Gastroesophageal sphincter (tissue), 4 donors: ENCODE measurements around the gene CARD11. TPM values are rescaled to one million over a fixed set of nuclear protein-coding genes. Genes with fewer than 3 reads are reported as not detected.

Experiments
- ATAC-seq: fragments of 150-250 bp; one replicate; pipeline ENCODE4 v1.9.1; 2016; ENCODE audit warnings: mild to moderate bottlenecking, moderate library complexity
- H3K27ac ChIP-seq, 4 donors: fragments of 200-600 bp; sonication (generic) in 3 of 4; 1 replicate in 3 of 4; 2 replicates in 1 of 4; pipeline ENCODE4 v1.5.1; 2016 to 2019
- H3K27me3 ChIP-seq: fragments of 200-600 bp; sonication (generic); one replicate; pipeline ENCODE4 v1.5.1; 2019
- H3K36me3 ChIP-seq, 2 donors: fragments of 200-600 bp; sonication (generic); one replicate each; pipeline ENCODE4 v1.5.1; 2019; ENCODE audit warnings: control low read depth in 1 of 2
- H3K4me1 ChIP-seq, 3 donors: fragments of 200-600 bp; sonication (generic); 1 replicate in 2 of 3; 2 replicates in 1 of 3; pipeline ENCODE4 v1.5.1; 2016 to 2019; ENCODE audit warnings: control low read depth in 2 of 3
- H3K4me3 ChIP-seq, 2 donors: fragments of 200-600 bp; sonication (generic); one replicate each; pipeline ENCODE4 v1.5.1; 2019; ENCODE audit warnings: mild to moderate bottlenecking in 1 of 2, moderate library complexity in 1 of 2
- H3K9me3 ChIP-seq, 3 donors: fragments of 200-600 bp; sonication (generic); one replicate each; pipeline ENCODE4 v1.5.1; 2017 to 2019; ENCODE audit warnings: control low read depth in 2 of 3
- EP300 ChIP-seq: sonication (generic); formaldehyde crosslinking; IDR thresholded peaks from one replicate; pipeline ENCODE4 v1.6.1; 2017; ENCODE audit warnings: antibody characterized with exemption, mild to moderate bottlenecking
- POLR2A ChIP-seq, 2 donors: fragments of 450-650 bp; IDR thresholded peaks; one replicate each; pipeline ENCODE4 v1.6.1; 2017; ENCODE audit warnings: antibody characterized with exemption in 2 of 2, mild to moderate bottlenecking in 2 of 2, moderate library complexity in 1 of 2
- POLR2AphosphoS5 ChIP-seq: sonication (generic); formaldehyde crosslinking; IDR thresholded peaks from one replicate; pipeline ENCODE4 v1.6.1; 2017; ENCODE audit warnings: antibody characterized with exemption
- WGBS, 2 donors: methylation state at CpG; one replicate each; pipeline ENCODE4 v1.1.5; 2018; ENCODE audit warnings: low coverage in 1 of 2; 5-methylcytosine and 5-hydroxymethylcytosine counted together
- total RNA-seq, 4 donors: library from RNA; depleted of rRNA; stranded (reverse); fragments of >200 nt; gene quantifications; one replicate each; pipeline ENCODE4 v1.1.0, GENCODE V29; 2016
- TF ChIP-seq, protein P1 (sequence below), 4 experiments: fragments of 200-600 bp in 2 of 4; fragments of 450-650 bp in 2 of 4; sonication (generic) in 1 of 4; IDR thresholded peaks; one replicate each; pipeline ENCODE4 v1.5.1; 2017 to 2019; ENCODE audit warnings: antibody characterized with exemption in 4 of 4, mild to moderate bottlenecking in 2 of 4, moderate library complexity in 2 of 4

CARD11 gene
- total RNA-seq, 4 donors from 2014 or later: 0.27 to 0.67 (median 0.45) TPM

DNA sequence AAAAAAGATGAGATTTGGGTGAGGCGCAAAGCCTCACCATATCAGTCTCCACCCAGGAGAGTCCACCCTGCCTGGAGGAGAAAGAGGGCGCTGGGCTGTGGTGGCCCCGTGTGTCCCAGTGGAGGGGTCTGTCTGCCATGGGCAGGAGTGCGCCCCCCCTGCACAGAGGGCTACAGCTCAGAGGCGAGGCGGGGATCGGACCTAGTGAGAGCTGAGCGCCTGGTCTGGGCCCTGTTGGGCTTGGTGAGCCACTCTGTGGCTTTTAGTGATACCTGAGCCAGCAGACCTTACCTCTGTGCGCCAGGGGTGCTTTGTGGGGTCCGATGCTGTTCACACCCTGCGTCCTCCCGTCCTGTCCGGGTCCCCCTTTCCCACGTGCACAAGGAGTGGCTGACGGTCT lies 173.7 kb downstream of the CARD11 start:
- H3K36me3 ChIP-seq: no peaks in the 10 kb centered on the region
- WGBS, 2 donors: 70 to 75% methylated on average over 2 to 8 of the region's 15 CpGs
- H3K4me3 ChIP-seq: peak overlapping the region in 1 of 2 donors; percentile 32
- no peak for ATAC-seq
- H3K27ac ChIP-seq: peak overlapping the region in 2 of 4 donors; percentile 51 to 62
- no peaks in the 10 kb centered on the region for H3K9me3 ChIP-seq
- H3K27me3 ChIP-seq: no peaks in the 10 kb centered on the region
- H3K4me1 ChIP-seq: peaks cover 0 to 17% (median 0%) of the 10 kb centered on the region in 3 donors
- TF ChIP-seq EP300 (no peak), POLR2A (IDR thresholded peaks at IDR 0.05) (no peak), POLR2AphosphoS5 (no peak)
- TF ChIP-seq, protein P1, sequence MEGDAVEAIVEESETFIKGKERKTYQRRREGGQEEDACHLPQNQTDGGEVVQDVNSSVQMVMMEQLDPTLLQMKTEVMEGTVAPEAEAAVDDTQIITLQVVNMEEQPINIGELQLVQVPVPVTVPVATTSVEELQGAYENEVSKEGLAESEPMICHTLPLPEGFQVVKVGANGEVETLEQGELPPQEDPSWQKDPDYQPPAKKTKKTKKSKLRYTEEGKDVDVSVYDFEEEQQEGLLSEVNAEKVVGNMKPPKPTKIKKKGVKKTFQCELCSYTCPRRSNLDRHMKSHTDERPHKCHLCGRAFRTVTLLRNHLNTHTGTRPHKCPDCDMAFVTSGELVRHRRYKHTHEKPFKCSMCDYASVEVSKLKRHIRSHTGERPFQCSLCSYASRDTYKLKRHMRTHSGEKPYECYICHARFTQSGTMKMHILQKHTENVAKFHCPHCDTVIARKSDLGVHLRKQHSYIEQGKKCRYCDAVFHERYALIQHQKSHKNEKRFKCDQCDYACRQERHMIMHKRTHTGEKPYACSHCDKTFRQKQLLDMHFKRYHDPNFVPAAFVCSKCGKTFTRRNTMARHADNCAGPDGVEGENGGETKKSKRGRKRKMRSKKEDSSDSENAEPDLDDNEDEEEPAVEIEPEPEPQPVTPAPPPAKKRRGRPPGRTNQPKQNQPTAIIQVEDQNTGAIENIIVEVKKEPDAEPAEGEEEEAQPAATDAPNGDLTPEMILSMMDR (IDR thresholded peaks at IDR 0.05): no peak

DNA sequence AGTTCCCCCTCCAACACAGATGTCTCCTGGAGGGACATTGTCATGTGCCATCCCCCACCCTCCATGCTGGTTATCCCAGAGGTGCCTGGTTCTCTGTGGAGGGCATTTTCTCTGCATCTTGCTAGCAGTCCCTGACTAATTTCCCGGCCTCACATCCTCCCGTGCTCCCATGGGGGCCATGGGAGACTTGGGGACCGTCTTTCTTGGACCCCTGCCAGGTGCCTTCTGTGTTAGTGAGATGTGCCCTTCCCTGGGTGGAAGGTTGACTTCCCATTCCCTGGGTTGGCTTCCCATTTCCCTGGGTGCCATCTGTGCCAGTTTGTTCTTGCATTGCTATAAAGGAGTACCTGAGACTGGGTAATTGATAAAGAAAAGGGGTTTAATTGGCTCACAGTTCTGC lies 177.1 kb downstream of the CARD11 start:
- Histone ChIP-seq H3K27me3 (no peaks in the 10 kb centered on the region), H3K9me3 (no peaks in the 10 kb centered on the region), H3K4me3 (no peak overlapping the region), H3K4me1 (peaks cover 0 to 43% (median 15%) of the 10 kb centered on the region in 3 donors), H3K36me3 (no peaks in the 10 kb centered on the region), H3K27ac (no peak overlapping the region)
- TF ChIP-seq EP300 (no peak), POLR2AphosphoS5 (no peak), POLR2A (IDR thresholded peaks at IDR 0.05) (no peak)
- TF ChIP-seq, protein P1 (IDR thresholded peaks at IDR 0.05): no peak
- WGBS, 2 donors: no CpG with 5 or more reads among the region's 3 CpGs
- ATAC-seq: no peak

DNA sequence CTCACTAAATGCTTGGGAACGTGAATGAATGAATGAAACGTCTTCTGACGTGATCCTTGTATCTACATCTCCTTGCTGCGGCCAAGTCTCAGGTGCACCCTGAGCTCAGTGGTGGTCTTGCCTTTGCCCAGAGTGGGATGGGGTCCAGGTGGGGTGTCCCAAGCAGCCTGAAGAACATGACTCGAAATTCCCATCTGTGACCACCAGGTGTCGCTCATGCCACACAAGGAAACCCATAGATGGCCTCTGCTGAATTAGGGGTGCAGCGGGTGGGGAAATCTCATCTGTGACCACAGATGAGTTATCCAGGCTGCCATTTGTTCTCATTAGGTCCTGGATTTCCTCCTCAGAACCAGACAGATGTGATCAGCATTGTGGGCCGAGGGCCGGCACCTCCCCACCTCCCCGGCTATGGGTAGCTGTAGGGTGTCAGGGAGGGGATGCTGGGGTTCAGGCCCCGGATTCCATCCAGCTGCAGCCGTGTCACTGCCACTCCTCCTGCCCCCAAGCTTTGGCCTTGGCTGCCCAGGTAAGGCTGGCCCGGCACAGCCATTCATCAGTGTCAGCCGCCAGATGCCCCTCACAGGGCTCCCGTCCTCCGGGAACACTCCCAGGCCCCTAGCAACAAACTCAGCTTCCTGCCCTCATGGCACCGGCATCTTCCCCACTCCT lies 178.5 kb downstream of the CARD11 start:
- no peaks in the 10 kb centered on the region for H3K9me3 ChIP-seq
- H3K4me3 ChIP-seq: no peak overlapping the region
- H3K4me1 ChIP-seq: peaks cover 0 to 35% (median 15%) of the 10 kb centered on the region in 3 donors
- no peaks in the 10 kb centered on the region for H3K36me3 ChIP-seq
- ATAC-seq: no peak
- 44 to 53% methylated on average over 3 of the region's 17 CpGs for WGBS, 2 donors
- peak overlapping the region in 2 of 4 donors; percentile 82 to 84 for H3K27ac ChIP-seq
- no peaks in the 10 kb centered on the region for H3K27me3 ChIP-seq
- TF ChIP-seq, protein P1 (IDR thresholded peaks at IDR 0.05): peak in 3 of 4 experiments; percentile 81 to 90 (median 84)
- TF ChIP-seq POLR2AphosphoS5: no peak

DNA sequence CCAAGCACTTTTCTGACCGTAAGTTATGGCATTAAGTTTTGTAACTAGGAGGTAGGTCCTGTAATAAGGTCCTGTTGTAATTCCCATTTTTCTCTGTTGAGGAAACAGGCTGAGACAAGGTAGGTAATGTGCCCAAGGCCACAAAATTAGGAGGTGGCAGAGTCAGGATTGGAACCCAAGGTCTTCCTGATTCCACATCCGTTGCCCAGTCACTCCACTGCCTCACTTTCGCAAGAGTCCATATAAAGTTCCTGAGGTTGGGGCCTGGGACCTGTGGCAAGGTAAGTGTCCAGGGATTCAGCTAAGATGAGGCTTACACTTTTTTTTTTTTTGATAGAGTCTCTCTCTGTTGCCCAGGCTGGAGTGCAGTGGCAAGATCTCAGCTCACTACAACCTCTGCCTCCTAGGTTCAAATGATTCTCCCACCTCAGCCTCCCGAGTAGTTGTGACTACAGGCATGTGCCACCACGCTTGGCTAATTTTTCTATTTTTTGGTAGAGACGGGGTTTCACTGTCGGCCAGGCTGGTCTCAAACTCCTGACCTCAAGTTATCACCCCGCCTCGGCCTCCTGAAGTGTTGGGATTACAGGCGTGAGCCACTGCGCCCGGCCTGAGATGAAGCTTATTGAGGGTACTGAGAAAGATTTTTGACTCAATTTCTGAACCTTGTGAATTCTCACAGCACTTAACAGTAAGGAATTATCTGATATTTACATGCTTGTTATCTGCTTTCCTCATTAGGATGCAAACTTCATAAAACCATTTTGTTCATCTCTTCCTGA lies 179.3 kb downstream of the CARD11 start:
- Histone ChIP-seq H3K4me3 (peak overlapping the region in 1 of 2 donors; percentile 26), H3K27me3 (no peaks in the 10 kb centered on the region), H3K4me1 (peaks cover 0 to 31% (median 15%) of the 10 kb centered on the region in 3 donors), H3K9me3 (no peaks in the 10 kb centered on the region), H3K27ac (peak overlapping the region; percentile 44 to 84 (median 81)), H3K36me3 (no peaks in the 10 kb centered on the region)
- 81 to 91% methylated on average over 3 to 12 of the region's 12 CpGs for WGBS, 2 donors
- peak; percentile 3 for ATAC-seq
- no peak for TF ChIP-seq EP300
- no peak for TF ChIP-seq POLR2A (IDR thresholded peaks at IDR 0.05)
- TF ChIP-seq, protein P1 (IDR thresholded peaks at IDR 0.05): no peak
- no peak for TF ChIP-seq POLR2AphosphoS5
